GM23338 (cell line): ENCODE results near the gene MEF2D.

ENCODE experiments used
- EZH2 ChIP-seq: fragments of 200-600 bp; sonication (generic); IDR thresholded peaks from one replicate; pipeline ENCODE4 v1.8.0; 2017; ENCODE audit warnings: antibody characterized with exemption, mild to moderate bottlenecking, low read depth; ENCODE audit not compliant: unreplicated experiment
- POLR2AphosphoS5 ChIP-seq: IDR thresholded peaks from 2 replicates; pipeline ENCODE4 v1.6.1; 2016; ENCODE audit warnings: antibody characterized with exemption, low read depth
- REST ChIP-seq: IDR thresholded peaks from one replicate; pipeline ENCODE4 v1.6.1; 2018; ENCODE audit warnings: antibody characterized with exemption; ENCODE audit not compliant: unreplicated experiment
- STAT1 ChIP-seq: IDR thresholded peaks from one replicate; pipeline ENCODE4 v1.6.1; 2016; ENCODE audit warnings: antibody characterized with exemption; ENCODE audit not compliant: unreplicated experiment
- TF ChIP-seq, protein P1 (sequence below), 2 experiments: fragments of 200-600 bp in 1 of 2; sonication (generic) in 1 of 2; conservative IDR thresholded peaks; 2 replicates each; pipeline versions ENCODE4 v1.5.1 to v1.6.1; 2016 to 2017; ENCODE audit warnings: antibody characterized with exemption in 2 of 2, low read depth in 2 of 2, mild to moderate bottlenecking in 2 of 2, moderate library complexity in 1 of 2

DNA sequence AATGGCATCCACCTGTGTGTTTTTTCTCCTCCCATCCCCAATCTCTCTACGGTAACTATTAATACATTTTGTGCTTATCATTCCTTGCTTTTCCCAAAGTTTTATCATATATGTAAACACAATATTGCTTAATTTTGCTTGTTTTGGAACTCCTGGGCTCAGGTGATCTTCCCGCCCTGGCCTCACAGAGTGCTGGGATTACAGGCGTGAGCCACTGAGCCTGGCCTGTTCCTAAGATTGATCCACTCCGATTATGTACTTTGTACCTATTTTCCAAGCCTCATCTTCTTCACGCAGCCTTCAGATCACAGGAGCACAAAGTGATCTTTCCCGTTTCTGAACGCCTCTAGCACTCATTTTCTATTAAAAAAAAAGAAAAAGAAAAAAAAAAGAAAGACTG lies 45.2 kb downstream of the MEF2D start:
- TF ChIP-seq, protein P1, sequence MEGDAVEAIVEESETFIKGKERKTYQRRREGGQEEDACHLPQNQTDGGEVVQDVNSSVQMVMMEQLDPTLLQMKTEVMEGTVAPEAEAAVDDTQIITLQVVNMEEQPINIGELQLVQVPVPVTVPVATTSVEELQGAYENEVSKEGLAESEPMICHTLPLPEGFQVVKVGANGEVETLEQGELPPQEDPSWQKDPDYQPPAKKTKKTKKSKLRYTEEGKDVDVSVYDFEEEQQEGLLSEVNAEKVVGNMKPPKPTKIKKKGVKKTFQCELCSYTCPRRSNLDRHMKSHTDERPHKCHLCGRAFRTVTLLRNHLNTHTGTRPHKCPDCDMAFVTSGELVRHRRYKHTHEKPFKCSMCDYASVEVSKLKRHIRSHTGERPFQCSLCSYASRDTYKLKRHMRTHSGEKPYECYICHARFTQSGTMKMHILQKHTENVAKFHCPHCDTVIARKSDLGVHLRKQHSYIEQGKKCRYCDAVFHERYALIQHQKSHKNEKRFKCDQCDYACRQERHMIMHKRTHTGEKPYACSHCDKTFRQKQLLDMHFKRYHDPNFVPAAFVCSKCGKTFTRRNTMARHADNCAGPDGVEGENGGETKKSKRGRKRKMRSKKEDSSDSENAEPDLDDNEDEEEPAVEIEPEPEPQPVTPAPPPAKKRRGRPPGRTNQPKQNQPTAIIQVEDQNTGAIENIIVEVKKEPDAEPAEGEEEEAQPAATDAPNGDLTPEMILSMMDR (conservative IDR thresholded peaks at IDR 0.05; ENCODE audit: low read depth in 2 of 2) = no peak
- TF ChIP-seq EZH2 = no peak
- no peak for TF ChIP-seq POLR2AphosphoS5
- TF ChIP-seq REST = no peak
- TF ChIP-seq STAT1 = no peak
